ENCODE data around the gene PACSIN2.

The PACSIN2 gene

GRCh38 chr22:42904050-42904449 lies 110.9 kb downstream of the PACSIN2 start:
- DNase-seq, result no peak

DNA sequence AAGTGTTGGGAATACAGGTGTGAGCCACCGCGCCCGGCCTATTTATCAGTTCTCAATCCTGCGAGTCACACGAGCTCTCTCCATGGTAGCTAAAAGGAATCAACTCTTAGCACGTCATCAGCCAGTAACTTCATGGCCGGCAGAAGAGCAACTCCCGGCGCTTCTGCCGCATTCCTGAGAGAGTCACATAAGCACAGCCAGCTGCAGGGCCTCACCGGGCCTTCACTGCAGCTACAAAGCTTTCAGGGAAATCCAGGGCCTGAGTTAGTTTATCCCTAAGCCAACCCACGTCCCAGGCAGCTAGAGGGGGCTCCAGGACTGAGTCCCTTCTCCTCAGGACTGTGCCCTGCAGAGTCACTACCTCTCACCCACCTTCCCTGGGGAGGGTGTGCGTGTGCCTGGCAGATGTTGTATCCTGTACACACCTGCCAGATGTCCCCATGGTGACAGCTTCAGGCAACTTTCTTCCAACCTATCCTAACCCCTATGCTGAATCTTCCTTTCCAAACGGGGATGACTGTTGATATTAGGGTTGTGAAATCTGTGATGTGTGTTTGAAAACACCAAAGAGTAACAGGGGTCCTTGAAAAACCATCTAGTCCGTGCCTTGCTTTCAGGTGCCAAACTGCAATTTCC lies 112.0 kb downstream of the PACSIN2 start:
- DNase-seq, result peak; percentile 76

- DNase-seq, result no peak
Observed at GRCh38 chr22:42901790-42902508, 113.0 kb downstream of the PACSIN2 start.

GRCh38 chr22:42897960-42898359 lies 117.0 kb downstream of the PACSIN2 start:
- DNase-seq, result no peak

GRCh38 chr22:42895541-42895981 lies 119.4 kb downstream of the PACSIN2 start:
- no peak for DNase-seq

DNA sequence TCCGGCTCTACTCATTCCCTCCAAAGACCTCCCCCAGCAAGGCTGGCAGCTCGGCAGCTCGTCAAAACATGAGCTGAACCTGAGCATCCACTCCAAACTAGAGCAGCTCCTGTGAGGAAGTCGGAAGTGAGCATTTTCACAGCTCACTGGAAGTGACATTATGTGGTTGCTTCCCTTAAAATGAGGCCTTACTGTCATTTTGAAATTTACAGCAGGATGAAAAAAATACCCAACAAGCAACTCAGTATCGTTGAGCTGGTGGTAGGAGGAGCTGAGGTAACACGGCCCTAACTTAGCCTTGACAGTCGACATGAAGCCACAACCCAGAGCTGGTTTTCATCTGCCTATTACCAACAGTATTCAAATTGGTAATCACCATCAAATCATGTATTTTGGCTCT lies 119.9 kb downstream of the PACSIN2 start:
- peak; percentile 17 for DNase-seq

DNA sequence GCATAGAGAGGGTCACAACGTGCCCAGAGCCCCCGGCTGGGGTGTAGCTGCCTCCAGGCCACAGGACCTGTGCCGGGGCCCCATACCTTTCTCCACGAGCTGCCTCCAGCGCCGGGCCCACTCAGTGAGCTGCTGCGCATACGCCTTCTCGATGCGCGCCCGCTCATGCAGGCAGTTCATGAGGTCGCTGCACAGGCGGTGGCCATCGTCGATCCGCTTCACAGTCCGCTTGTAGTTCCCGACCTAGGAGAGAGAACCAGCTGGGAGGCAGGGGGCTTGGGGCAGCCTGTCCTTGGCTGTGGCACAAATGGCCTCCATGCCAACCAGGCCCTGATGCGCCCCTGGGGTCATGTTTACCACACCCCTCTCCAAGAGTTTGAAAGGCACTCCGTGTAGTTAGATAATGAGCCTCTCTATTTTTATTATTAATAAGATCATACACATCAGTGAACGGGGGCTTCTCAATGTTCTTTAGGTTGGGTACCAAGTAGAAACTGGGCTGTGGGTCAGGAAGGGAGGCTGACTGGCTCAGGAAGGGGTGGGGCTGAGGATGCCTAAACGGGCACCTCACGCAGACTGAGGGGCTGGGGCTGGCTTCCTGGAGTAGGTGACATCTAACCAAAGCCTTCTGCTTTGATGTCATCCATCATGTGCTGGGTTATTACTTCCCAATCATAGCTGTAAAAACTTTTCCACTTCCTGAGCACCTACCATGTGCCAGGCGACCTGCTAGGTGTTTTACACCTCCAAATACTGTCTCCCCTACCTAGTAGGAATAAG lies 121.4 kb downstream of the PACSIN2 start:
- no peak for DNase-seq

DNA sequence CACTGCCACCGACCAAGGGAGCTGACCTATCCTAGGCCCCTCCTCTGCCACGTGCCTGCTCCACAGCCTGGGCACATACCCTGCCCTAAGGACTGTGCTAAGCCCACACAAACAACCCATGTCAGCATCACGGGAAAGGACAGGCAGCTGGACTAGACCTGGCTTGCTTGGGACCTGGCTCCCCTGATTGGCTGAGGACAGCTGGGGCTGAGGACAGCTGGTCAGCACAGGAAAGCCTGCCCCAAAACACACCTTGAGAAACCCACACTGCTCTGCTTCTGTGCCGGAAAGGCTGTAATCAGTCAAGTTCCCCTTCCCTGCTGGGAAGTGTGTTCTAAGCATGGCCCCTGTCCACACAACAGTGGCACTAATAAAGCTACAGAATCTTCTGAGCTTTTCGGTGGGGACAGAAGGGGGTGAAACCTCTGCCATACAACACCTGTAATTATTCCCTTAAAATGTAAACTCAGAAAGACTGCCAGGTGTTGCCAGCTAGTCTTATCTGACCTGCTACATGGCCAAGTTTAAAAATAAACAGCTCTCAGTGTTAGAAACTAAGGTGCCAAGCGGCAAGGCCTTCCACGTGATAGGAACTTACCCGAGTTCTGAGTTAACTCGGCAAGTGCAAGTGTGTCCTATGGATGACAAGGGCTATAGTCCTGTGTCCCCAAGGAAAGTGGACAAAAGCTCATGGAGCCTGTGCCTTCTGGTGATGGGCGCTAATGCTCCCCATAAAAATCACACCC lies 122.2 kb downstream of the PACSIN2 start:
- DNase-seq, result no peak

DNA sequence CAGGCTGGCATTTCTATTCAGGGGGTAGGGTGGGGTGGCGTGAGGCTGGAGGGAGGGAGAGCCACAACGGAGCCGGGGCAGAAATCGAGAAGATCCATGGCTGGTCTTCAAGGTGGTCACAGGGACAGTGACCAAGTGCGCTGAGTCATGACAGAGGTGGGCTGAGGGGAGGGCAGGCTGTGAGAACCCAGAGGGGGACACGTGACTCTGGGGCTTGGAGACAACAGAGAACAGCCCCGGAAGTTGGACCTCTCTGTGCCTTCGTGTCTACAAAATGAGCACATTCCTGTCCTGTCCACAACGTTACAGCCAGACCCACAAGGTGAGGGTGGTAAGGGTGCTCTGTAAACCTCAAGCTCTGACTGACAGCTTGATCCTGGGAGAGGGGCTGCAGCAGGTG lies 122.8 kb downstream of the PACSIN2 start:
- no peak for DNase-seq

DNA sequence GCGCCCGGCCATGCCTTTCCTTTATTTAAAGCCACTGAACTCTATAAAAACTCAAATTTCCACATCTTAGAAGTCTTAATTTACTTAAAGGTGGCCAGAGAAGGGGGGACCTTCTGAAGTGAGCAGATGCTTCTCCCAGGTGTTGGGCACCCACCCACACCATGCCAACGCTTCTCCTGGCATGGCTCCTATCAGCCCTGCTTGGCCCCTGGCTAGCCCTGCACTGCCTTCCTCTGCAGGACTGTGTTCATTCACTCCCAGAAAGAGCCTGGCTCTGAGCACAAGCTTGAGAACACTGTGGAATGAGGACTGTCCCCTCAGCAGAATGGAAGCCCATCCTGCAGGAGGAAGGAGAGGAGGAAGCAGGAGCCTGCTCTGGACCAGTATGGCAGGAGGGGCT lies 123.3 kb downstream of the PACSIN2 start:
- DNase-seq, result no peak

DNA sequence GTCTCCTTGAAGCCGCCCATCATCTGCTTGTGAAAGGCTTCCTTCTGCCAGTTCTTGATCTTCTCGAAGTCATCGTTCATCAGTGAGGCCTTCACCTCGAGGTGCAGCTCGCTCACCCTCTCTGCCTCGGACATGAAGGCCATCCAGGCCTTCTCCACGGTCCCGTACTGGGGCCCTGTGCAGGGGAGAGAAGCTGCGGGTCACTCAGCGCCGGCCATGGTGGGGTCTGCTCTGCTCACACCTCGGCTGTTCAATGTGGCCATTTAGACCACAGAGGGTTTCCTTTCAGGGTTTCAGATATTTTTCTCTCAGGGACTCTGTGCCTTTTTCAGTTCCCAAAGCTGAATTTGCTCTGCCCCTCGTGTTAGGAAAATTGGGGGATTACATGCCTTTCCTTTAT lies 123.9 kb downstream of the PACSIN2 start:
- DNase-seq, result no peak

GRCh38 chr22:42889304-42889703 lies 125.6 kb downstream of the PACSIN2 start:
- DNase-seq, result no peak

- DNase-seq, result no peak
Observed at GRCh38 chr22:42887523-42888507, 127.1 kb downstream of the PACSIN2 start.

GRCh38 chr22:42887120-42887519 lies 127.8 kb downstream of the PACSIN2 start:
- no peak for DNase-seq

GRCh38 chr22:42885446-42885845 lies 129.5 kb downstream of the PACSIN2 start:
- DNase-seq, result no peak

- DNase-seq, result no peak
Observed at GRCh38 chr22:42884616-42885375, 130.2 kb downstream of the PACSIN2 start.

- DNase-seq, result no peak
Observed at GRCh38 chr22:42883970-42884369, 131.0 kb downstream of the PACSIN2 start.

- no peak for DNase-seq
Observed at GRCh38 chr22:42883121-42883520, 131.8 kb downstream of the PACSIN2 start.

DNA sequence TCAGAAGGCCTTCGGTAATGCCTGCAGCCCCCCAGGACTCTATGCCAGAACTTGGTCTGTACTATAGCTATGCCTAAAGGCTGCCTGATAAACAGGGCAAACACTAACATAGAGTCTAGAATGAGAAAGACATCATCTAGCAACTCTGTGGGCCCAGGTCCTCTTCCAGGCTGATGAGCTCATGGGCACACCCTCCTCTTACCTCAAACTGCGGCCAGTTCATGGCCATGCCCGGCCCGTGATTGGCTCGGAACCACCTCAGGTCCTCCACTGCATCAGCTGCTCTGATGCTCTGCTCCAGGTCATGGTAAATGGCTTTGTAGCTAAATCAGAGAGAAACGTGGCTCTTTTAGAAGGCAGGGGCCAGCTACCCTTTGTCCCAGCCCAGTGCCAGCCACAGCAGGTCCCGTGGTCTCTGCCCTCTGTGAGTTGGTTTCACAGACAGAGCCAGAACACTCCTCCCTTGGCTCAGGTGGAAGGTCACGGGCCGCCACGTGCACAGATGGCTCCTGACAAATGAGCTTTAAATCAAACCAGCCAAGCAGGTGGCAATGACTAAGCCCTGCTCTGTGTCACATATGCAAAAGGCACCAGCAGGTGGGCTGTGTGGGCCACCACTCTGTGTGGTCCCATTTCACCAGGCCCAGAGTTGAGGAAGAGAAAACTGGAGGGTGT lies 132.8 kb downstream of the PACSIN2 start:
- no peak for DNase-seq

DNA sequence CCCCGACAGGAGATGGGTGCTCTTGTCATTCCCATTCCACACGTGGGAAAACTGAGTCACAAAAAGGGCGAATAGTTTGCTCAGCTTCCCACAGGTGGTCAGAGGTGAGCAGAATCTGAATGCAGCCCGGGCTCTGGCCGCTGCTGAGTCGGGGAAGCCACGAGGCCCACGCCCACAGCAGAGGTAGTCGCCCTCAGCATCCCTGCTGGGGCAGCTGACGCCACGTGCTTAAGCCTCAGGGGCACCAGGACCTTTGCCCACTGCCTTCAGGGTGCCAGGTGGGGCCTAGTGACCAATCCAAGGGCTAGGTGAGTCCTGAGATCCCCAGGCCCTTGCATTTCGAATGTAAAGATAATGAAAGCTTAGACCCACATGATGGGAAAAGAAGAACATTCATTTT lies 133.7 kb downstream of the PACSIN2 start:
- no peak for DNase-seq

Data from fibroblast of skin of abdomen (primary cell).